ENCODE data around the gene GALNT6. TPM values are rescaled to one million over a fixed set of nuclear protein-coding genes. Genes with fewer than 3 reads are reported as not detected.

The GALNT6 gene
- total and polyA plus RNA-seq, 10 donors = 5.8 to 29.4 (median 18.2) TPM

DNA sequence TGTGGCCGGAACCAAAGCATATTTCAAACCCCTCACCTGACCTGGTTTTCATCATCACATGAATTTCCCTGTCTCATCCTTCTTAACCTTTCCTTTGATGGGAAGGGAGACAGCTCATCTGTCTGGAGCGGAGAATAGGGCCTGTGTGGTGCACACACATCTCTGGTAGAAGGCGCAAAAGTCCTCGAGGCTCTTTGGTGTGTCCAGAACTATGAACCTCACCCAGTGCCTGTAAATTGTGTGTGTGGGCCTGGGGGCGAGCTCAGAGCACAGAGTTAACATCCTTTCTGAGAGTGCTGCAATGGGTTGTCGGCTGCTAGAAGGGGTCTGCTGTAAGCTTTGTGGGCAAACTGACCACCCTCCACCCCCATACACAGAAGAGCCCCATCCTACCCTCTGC lies 749 bp downstream of the GALNT6 start:
- intact Hi-C loops (cut with DNase I; ENCODE audit: low total_unique reads) = no loop called here
- WGBS, 5 donors = 74 to 79% (median 76%) methylated on average over 6 of the region's 6 CpGs
- peak overlapping the region in 6 of 8 donors; percentile 73 to 89 (median 82) for H3K27ac ChIP-seq
- no peak for DNase-seq
- peaks cover 22 to 82% (median 75%) of the 10 kb centered on the region in 6 donors for H3K4me1 ChIP-seq
- H3K27me3 ChIP-seq (replicated peaks in 1 of 7) = peaks cover 0 to 14% (median 0%) of the 10 kb centered on the region in 7 donors
- H3K4me3 ChIP-seq = peak overlapping the region in 7 of 8 donors; percentile 67 to 80 (median 70)
- TF ChIP-seq, protein P1, sequence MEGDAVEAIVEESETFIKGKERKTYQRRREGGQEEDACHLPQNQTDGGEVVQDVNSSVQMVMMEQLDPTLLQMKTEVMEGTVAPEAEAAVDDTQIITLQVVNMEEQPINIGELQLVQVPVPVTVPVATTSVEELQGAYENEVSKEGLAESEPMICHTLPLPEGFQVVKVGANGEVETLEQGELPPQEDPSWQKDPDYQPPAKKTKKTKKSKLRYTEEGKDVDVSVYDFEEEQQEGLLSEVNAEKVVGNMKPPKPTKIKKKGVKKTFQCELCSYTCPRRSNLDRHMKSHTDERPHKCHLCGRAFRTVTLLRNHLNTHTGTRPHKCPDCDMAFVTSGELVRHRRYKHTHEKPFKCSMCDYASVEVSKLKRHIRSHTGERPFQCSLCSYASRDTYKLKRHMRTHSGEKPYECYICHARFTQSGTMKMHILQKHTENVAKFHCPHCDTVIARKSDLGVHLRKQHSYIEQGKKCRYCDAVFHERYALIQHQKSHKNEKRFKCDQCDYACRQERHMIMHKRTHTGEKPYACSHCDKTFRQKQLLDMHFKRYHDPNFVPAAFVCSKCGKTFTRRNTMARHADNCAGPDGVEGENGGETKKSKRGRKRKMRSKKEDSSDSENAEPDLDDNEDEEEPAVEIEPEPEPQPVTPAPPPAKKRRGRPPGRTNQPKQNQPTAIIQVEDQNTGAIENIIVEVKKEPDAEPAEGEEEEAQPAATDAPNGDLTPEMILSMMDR (IDR thresholded peaks at IDR 0.05 in 8 of 11, conservative IDR thresholded peaks at IDR 0.05 in 3 of 11) = no peak
- TF ChIP-seq POLR2A (IDR thresholded peaks at IDR 0.05) (no peak), POLR2AphosphoS5 (IDR thresholded peaks at IDR 0.05) (no peak)
- H3K9me3 ChIP-seq = no peaks in the 10 kb centered on the region
- H3K36me3 ChIP-seq = no peaks in the 10 kb centered on the region

DNA sequence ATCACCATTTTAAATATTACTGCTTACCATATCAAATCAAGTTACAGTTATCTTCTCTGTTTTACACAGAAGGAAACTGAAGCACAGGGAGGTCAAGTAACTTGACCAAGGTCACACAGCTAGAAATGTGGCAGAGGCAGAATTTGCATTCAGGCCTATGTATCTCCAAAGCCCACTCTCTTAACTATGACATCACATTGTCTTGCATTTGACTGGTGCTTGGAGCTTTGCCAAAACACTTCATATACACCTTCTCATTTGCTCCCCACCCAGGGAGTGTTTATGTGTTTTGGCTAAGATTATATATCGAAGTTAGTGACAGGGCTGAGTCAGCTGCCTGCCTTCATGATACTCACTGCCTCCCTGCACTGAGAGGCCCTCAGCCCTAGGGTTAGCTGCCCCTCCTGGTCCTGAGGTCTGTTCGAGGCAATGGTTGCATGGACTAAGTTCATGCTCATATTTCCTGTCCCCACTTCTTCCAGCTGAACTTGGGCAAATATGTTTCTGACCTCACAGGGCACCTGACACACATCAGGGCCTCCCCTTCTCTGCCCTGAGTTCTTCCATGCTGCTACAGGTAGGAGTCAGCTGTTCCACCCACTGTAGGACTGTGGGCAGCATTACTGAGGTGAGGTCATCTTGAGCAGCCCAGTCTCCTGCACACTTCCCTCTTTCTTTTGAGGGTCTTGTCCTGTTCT lies 1.8 kb downstream of the GALNT6 start:
- intact Hi-C loops (cut with DNase I; ENCODE audit: low total_unique reads) = no loop called here
- H3K36me3 ChIP-seq = peaks cover 0 to 6% (median 0%) of the 10 kb centered on the region in 6 donors
- no peaks in the 10 kb centered on the region for H3K9me3 ChIP-seq
- peaks cover 0 to 14% (median 0%) of the 10 kb centered on the region in 7 donors for H3K27me3 ChIP-seq (replicated peaks in 1 of 7)
- no peak overlapping the region for H3K4me3 ChIP-seq
- H3K27ac ChIP-seq = peak overlapping the region in 2 of 8 donors; percentile 14 to 38
- DNase-seq = no peak
- no peak for TF ChIP-seq POLR2A (IDR thresholded peaks at IDR 0.05)
- no peak for TF ChIP-seq POLR2AphosphoS5 (IDR thresholded peaks at IDR 0.05)
- TF ChIP-seq, protein P1 (IDR thresholded peaks at IDR 0.05 in 8 of 11, conservative IDR thresholded peaks at IDR 0.05 in 3 of 11) = no peak
- H3K4me1 ChIP-seq = peaks cover 14 to 71% (median 65%) of the 10 kb centered on the region in 6 donors
- 57 to 71% (median 65%) methylated on average over 2 of the region's 2 CpGs for WGBS, 5 donors

DNA sequence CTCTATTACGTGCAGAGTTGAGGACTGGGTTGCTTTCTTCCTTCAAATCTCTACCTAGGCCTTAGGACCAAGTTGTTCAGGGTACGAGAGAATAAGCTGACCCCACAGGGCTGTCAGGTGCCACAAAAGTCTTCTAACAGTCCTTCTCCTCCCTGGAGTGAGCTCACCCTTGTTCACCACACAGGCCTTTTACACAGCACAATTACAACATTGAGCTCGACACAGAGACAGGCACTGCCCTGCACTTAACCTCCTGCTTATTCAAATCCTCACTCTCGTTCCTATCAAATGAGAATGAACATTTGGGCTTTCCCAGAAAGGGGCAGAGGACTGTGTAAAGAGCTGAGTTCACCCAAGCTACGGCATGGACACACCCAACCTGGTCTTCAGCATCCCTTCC lies 2.4 kb downstream of the GALNT6 start:
- DNase-seq = no peak
- peak overlapping the region in 2 of 8 donors; percentile 21 to 40 for H3K27ac ChIP-seq
- H3K4me3 ChIP-seq = no peak overlapping the region
- no peaks in the 10 kb centered on the region for H3K9me3 ChIP-seq
- peaks cover 9 to 69% (median 61%) of the 10 kb centered on the region in 6 donors for H3K4me1 ChIP-seq
- H3K27me3 ChIP-seq (replicated peaks in 1 of 7) = peaks cover 0 to 14% (median 0%) of the 10 kb centered on the region in 7 donors
- H3K36me3 ChIP-seq = peaks cover 0 to 8% (median 0%) of the 10 kb centered on the region in 6 donors
- WGBS, 5 donors = 87 to 92% (median 88%) methylated on average over 5 of the region's 5 CpGs
- intact Hi-C loops (cut with DNase I; ENCODE audit: low total_unique reads) = no loop called here
- TF ChIP-seq POLR2AphosphoS5 (IDR thresholded peaks at IDR 0.05) (no peak), POLR2A (IDR thresholded peaks at IDR 0.05) (no peak)

DNA sequence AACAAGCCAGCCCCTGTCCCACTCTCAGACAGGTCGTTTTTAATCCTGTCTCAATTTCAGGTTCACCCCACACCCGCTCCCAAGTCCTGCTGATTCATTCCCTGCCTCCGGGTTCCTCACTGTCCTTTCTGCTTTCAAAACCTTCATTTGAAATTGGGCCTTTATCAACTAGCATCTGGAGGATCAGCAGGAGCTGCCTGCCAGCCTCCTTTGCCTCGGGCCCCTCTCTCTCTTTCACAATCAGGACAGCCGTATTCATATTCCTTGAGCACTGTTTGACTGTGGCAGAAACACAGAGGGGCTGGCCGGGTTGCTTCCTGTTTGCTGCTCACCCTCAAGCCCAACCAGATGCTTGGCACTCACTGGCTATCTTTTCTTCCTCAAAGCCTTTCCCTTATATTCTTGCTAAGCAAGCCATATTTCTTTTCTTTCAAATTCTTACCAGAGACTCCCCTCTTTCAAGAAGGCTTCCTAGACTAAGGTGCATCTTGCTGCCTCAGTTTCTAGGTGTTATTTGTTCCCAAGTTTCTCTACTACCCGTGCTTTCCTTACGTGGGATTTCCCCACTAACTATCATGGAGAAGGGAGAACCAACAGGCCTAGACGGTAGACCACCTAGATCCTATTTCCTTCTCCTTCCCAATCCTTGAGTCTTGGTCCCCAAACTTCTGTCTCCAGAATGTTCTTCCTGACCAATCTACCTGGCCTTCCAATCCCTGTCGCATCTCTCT lies 3.0 kb downstream of the GALNT6 start:
- Histone ChIP-seq H3K4me1 (peaks cover 3 to 69% (median 61%) of the 10 kb centered on the region in 6 donors), H3K9me3 (no peaks in the 10 kb centered on the region), H3K4me3 (no peak overlapping the region), H3K27ac (peak overlapping the region in 2 of 8 donors; percentile 21 to 40), H3K27me3 (replicated peaks in 1 of 7) (peaks cover 0 to 14% (median 0%) of the 10 kb centered on the region in 7 donors), H3K36me3 (peaks cover 0 to 13% (median 0%) of the 10 kb centered on the region in 6 donors)
- no peak for TF ChIP-seq POLR2AphosphoS5 (IDR thresholded peaks at IDR 0.05)
- no peak for TF ChIP-seq POLR2A (IDR thresholded peaks at IDR 0.05)
- TF ChIP-seq, protein P1 (IDR thresholded peaks at IDR 0.05 in 8 of 11, conservative IDR thresholded peaks at IDR 0.05 in 3 of 11) = no peak
- intact Hi-C loops (cut with DNase I; ENCODE audit: low total_unique reads) = no loop called here
- 45 to 54% (median 51%) methylated on average over 10 of the region's 10 CpGs for WGBS, 5 donors
- no peak for DNase-seq
